ENCODE measurements around the gene PGLYRP2. TPM values are rescaled to one million over a fixed set of nuclear protein-coding genes. Genes with fewer than 3 reads are reported as not detected.

The PGLYRP2 gene
- total RNA-seq, 1 donor from 2014 or later = not detected

DNA sequence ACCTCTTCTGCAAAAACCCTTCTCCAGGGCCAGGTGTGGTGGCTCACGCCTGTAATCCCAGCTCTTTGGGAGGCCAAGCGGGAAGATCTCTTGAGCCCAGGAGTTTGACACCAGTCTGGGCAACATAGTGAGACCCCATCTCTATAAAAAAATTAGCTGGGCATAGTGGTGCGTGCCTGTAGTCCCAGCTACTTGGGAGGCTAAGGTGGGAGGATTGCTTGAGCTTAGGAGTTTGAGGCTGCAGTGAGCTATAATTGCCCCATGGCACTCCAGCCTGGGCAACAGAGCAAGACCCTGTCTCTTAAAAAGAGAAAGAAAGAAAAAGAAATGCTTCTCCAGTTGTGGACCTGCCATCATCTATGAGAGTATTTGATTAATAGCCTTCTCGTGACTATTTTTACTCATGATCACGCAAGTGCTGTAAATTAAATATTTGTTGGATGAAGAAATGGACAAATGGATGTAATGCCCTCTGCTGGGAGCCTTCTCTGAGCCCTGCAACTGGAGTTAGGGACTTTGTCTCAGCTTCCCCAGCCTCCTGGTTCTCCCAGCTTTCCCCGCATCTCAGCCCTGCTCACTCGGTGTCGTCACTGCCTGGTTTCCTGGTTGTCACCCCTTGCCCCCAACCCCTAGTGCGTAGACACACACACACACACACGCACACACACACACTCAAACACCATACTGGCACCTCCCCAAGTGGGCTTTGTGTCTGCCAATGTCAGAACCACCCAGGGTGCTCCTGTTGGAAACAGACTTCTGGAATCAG, 41.8 kb downstream of the PGLYRP2 start:
- Histone ChIP-seq H3K27me3 (no peaks in the 10 kb centered on the region), H3K4me3 (no peak overlapping the region), H3K4me1 (peaks cover 8% of the 10 kb centered on the region), H3K9me3 (no peaks in the 10 kb centered on the region), H3K36me3 (no peaks in the 10 kb centered on the region), H3K27ac (peak overlapping the region; percentile 24)
- ATAC-seq (no peak), DNase-seq (no peak)
- TF ChIP-seq, protein P1, sequence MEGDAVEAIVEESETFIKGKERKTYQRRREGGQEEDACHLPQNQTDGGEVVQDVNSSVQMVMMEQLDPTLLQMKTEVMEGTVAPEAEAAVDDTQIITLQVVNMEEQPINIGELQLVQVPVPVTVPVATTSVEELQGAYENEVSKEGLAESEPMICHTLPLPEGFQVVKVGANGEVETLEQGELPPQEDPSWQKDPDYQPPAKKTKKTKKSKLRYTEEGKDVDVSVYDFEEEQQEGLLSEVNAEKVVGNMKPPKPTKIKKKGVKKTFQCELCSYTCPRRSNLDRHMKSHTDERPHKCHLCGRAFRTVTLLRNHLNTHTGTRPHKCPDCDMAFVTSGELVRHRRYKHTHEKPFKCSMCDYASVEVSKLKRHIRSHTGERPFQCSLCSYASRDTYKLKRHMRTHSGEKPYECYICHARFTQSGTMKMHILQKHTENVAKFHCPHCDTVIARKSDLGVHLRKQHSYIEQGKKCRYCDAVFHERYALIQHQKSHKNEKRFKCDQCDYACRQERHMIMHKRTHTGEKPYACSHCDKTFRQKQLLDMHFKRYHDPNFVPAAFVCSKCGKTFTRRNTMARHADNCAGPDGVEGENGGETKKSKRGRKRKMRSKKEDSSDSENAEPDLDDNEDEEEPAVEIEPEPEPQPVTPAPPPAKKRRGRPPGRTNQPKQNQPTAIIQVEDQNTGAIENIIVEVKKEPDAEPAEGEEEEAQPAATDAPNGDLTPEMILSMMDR (IDR thresholded peaks at IDR 0.05) = no peak
- intact Hi-C loops (cut with DNase I) = no loop called here

DNA sequence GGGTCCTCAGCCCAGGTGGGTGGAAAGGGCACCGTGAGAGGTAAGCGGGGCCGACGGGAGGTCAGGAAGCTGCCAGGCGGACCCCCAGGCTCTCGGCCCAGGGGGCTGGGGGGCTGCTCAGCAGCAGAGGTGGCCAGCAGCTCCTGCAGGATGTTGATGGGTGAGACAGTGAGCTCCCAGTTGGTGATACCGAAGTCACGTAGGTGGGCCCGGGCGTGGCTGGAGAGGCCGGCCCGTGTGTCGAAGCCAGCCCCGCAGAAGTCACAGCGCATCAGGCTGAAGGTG, 42.5 kb downstream of the PGLYRP2 start:
- Histone ChIP-seq H3K4me1 (peaks cover 10% of the 10 kb centered on the region), H3K27me3 (no peaks in the 10 kb centered on the region), H3K27ac (no peak overlapping the region), H3K4me3 (no peak overlapping the region), H3K36me3 (no peaks in the 10 kb centered on the region), H3K9me3 (no peaks in the 10 kb centered on the region)
- intact Hi-C loops (cut with DNase I) = no loop called here
- ATAC-seq = no peak
- TF ChIP-seq, protein P1 (IDR thresholded peaks at IDR 0.05) = no peak
- no peak for DNase-seq

DNA sequence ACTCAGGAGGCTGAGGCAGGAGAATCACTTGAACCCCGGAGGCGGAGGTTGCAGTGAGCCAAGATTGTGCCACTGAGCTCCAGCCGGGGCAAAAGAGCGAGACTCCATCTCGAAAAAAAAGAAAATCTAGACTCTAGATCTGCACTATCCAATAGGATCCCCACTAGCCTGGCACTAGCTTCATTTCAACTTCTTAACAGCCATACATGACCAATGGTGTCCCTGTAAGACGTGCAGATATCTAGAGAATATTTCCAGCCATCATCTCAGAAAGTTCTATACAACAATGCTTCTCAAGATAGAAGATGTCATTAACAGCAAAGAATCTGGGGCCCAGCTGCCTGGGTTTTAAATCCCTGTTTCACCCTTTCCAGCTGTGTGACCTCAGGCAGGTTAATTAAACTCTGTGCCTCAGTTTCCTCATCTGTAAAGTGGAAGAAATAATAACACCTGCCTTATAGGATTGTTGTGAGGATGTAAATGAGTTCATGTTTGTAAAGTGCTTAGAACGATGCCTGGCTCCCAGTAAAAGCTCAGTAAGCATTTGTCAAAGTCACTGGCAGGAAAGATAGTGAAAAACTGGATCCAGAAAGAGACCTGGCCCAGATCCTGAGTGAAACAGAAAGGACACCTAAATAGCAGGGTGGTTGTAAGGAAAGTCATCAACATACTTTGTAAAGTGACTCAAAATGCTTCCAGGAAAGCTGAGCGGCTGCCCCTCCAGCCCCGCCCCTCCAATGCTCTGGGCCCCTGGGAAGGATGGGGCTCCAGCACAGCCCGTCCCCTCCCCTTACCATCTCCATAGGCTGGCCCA, 43.1 kb downstream of the PGLYRP2 start:
- Histone ChIP-seq H3K27ac (no peak overlapping the region), H3K4me1 (peaks cover 16% of the 10 kb centered on the region), H3K9me3 (no peaks in the 10 kb centered on the region), H3K27me3 (no peaks in the 10 kb centered on the region), H3K4me3 (no peak overlapping the region), H3K36me3 (no peaks in the 10 kb centered on the region)
- intact Hi-C loops (cut with DNase I) = no loop called here
- DNase-seq (no peak), ATAC-seq (no peak)
- TF ChIP-seq, protein P1 (IDR thresholded peaks at IDR 0.05) = no peak

DNA sequence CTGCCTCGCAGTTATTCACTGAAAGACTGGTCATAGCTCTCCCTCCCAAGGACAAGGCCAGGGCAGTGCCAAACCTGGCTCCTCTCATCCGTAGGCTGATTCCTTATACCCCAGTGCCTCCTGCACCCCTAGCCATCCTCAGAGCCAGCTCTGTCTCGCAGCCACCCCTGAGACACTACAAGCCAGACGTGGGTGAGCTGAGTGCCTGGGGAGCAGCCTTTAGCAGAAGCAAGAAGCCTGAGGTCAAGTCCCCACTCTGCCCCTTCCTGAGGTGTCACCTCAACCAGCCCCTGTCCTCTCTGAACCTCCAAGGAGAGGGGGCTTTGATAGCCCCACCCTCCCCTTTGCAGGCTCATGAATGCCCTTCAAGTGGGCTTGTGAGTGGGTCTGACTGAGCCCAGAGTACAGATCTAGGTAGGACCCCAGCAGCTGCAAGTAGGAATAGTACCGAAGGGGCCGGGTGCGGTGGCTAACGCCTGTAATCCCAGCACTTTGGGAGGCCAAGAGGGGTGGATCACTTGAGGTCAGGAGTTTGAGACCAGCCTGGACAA, 45.7 kb downstream of the PGLYRP2 start:
- no peaks in the 10 kb centered on the region for H3K9me3 ChIP-seq
- intact Hi-C loops (cut with DNase I) = no loop called here
- DNase-seq (no peak), ATAC-seq (no peak)
- TF ChIP-seq, protein P1 (IDR thresholded peaks at IDR 0.05) = no peak
- peaks cover 27% of the 10 kb centered on the region for H3K4me1 ChIP-seq
- no peaks in the 10 kb centered on the region for H3K27me3 ChIP-seq
- H3K36me3 ChIP-seq = peaks cover 6% of the 10 kb centered on the region
- H3K27ac ChIP-seq = peak overlapping the region; percentile 86
- peak overlapping the region; percentile 75 for H3K4me3 ChIP-seq

DNA sequence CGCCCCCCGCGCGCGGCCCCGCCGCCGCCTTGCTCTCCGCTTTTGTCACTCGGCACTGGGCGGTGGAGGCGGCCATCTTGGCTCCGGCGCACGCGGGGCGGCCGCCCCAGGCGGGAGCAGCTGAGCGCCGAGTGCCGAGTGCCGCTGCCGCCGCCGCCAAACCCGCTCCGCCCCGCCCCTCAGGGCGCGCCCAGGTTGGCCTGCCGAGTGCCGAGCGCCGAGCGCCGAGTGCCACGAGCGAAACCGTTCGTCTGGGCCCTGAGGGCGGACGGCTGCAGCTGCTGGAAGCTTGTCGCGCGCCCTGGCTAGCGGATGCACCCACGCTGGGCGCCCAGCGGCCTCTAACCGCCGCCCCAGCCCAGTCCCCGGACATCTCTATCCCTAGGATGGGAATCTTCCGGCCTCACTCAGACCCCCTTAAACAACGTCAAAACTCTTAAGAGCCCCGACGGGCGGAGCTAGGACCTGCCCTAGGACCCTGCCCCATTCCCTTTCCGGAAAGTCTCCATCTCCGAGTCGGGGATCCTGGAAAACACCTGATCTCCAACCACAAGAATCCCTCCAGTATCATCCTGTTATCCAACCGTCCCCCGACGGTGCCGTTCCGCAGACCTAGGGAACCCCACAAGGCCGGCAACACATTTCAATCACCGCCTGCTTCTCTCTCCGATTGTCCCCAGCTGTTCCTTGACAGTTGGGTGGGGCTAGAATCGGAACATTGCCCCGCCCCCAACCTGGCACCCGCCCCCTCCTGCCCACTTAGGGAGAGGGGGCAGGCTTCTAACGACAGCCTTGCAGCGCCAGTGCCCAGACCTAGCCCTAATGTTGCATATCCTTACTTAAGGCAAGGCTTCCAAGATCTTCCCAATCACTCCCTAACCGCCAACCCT, 46.4 kb downstream of the PGLYRP2 start:
- no peaks in the 10 kb centered on the region for H3K9me3 ChIP-seq
- peak; percentile 97 for DNase-seq
- peaks cover 27% of the 10 kb centered on the region for H3K4me1 ChIP-seq
- peak; percentile 97 for ATAC-seq
- H3K27me3 ChIP-seq = no peaks in the 10 kb centered on the region
- TF ChIP-seq, protein P1 (IDR thresholded peaks at IDR 0.05) = no peak
- H3K27ac ChIP-seq = peak overlapping the region; percentile 86
- intact Hi-C loops (cut with DNase I) = no loop called here
- peaks cover 10% of the 10 kb centered on the region for H3K36me3 ChIP-seq
- H3K4me3 ChIP-seq = peak overlapping the region; percentile 75
